Measurements from ENCODE around the gene SNAPC5.

SNAPC5 gene

GRCh38 chr15:66491846-66492245 is 5.7 kb downstream of the SNAPC5 start:
- DNase-seq (ENCODE audit: low read depth): no peak
- TF ChIP-seq CTCF (IDR thresholded peaks at IDR 0.05; ENCODE audit: insufficient read depth, low read depth, low read length, missing control alignments): no peak
- H3K4me3 ChIP-seq (ENCODE audit: low read depth, low read length): no peak overlapping the region

- no peak for TF ChIP-seq CTCF (IDR thresholded peaks at IDR 0.05; ENCODE audit: insufficient read depth, low read depth, low read length, missing control alignments)
- DNase-seq (ENCODE audit: low read depth): no peak
- no peak overlapping the region for H3K4me3 ChIP-seq (ENCODE audit: low read depth, low read length)
These were observed 8.3 kb downstream of the SNAPC5 start for GRCh38 chr15:66489179-66489791.

- no peak overlapping the region for H3K4me3 ChIP-seq (ENCODE audit: low read depth, low read length)
- DNase-seq (ENCODE audit: low read depth): no peak
- no peak for TF ChIP-seq CTCF (IDR thresholded peaks at IDR 0.05; ENCODE audit: insufficient read depth, low read depth, low read length, missing control alignments)
These were observed 9.0 kb downstream of the SNAPC5 start for GRCh38 chr15:66488525-66488924.

- no peak overlapping the region for H3K4me3 ChIP-seq (ENCODE audit: low read depth, low read length)
- DNase-seq (ENCODE audit: low read depth): no peak
- TF ChIP-seq CTCF (IDR thresholded peaks at IDR 0.05; ENCODE audit: insufficient read depth, low read depth, low read length, missing control alignments): no peak
These were observed 10.7 kb downstream of the SNAPC5 start for GRCh38 chr15:66486887-66487286.

GRCh38 chr15:66484539-66485112 is 12.9 kb downstream of the SNAPC5 start:
- no peak for TF ChIP-seq CTCF (IDR thresholded peaks at IDR 0.05; ENCODE audit: insufficient read depth, low read depth, low read length, missing control alignments)
- DNase-seq (ENCODE audit: low read depth): no peak

GRCh38 chr15:66483131-66483566 is 14.4 kb downstream of the SNAPC5 start:
- no peak overlapping the region for H3K4me3 ChIP-seq (ENCODE audit: low read depth, low read length)
- DNase-seq (ENCODE audit: low read depth): no peak
- TF ChIP-seq CTCF (IDR thresholded peaks at IDR 0.05; ENCODE audit: insufficient read depth, low read depth, low read length, missing control alignments): no peak

More at GRCh38 chr15:66484539-66485112, 12.9 kb downstream of the SNAPC5 start:
- H3K4me3 ChIP-seq (ENCODE audit: low read depth, low read length): no peak overlapping the region

GRCh38 chr15:66482539-66482938 is 15.0 kb downstream of the SNAPC5 start:
- no peak overlapping the region for H3K4me3 ChIP-seq (ENCODE audit: low read depth, low read length)
- DNase-seq (ENCODE audit: low read depth): no peak
- TF ChIP-seq CTCF (IDR thresholded peaks at IDR 0.05; ENCODE audit: insufficient read depth, low read depth, low read length, missing control alignments): no peak

All from GM12865 (cell line).